Stimulated activated CD8-positive, alpha-beta memory T cell treated with anti-CD3 and anti-CD28 coated beads, Interleukin-4, amount 100 ng/mL, for 1 hour (primary cell): ENCODE measurements around the gene TMEM248.
A peak's percentile ranks its signal among the peaks of the same experiment; 100 is the strongest.
"Not testable (repeated sequence)": the region's sequence is repeated elsewhere in the genome, so short reads cannot be mapped to it uniquely, and the experiment has no call there.

Source experiments
- DNase-seq, 2 donors: peaks; one replicate each; pipeline ENCODE4 v3.0.0-alpha.2; 2020; ENCODE audit warnings: low read depth in 2 of 2, low spot score in 1 of 2

Gene TMEM248

GRCh38 chr7:66908598-66908997, 12.4 kb upstream of the TMEM248 start:
- not testable (repeated sequence) for DNase-seq

- no peak for DNase-seq
These were observed 10.2 kb upstream of the TMEM248 start for GRCh38 chr7:66910789-66911188.

DNA sequence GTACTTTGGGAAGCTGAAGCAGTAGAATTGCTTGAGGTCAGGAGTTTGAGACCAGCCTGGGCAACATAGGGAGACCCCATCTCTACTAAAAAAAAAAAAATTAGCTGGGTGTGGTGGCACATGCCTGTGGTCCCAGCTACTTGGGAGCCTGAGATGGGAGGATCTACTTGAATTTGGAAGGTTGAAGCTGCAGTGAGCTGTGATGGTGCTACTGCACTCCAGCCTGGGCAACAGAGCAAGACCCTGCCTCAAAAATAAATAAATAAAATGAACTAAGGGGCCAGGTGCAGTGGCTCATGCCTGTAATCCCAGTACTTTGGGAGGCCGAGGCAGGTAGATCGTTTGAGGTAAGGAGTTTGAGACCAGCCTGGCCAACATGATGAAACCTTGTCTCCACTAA, 9.8 kb upstream of the TMEM248 start:
- DNase-seq, result not testable (repeated sequence)

DNA sequence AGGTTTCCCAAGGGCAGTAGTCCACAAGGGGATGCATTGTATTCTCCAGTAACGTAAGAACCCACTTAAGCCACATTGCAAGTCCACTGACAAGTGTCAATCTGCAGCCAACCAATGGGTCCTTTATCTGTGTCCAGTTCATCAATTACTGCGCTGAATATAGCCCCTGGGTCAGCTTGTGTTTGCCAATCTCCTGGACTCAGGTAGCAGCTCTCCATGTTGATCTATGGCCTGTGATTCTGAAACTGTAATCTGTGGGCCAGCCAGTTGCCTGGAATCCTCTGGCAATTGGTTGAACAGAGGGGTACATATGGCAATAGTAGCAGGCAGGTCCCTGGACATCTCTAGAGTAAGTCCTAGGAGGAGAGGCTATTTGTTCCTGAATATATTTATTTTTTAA, 8.8 kb upstream of the TMEM248 start:
- DNase-seq, result no peak

DNA sequence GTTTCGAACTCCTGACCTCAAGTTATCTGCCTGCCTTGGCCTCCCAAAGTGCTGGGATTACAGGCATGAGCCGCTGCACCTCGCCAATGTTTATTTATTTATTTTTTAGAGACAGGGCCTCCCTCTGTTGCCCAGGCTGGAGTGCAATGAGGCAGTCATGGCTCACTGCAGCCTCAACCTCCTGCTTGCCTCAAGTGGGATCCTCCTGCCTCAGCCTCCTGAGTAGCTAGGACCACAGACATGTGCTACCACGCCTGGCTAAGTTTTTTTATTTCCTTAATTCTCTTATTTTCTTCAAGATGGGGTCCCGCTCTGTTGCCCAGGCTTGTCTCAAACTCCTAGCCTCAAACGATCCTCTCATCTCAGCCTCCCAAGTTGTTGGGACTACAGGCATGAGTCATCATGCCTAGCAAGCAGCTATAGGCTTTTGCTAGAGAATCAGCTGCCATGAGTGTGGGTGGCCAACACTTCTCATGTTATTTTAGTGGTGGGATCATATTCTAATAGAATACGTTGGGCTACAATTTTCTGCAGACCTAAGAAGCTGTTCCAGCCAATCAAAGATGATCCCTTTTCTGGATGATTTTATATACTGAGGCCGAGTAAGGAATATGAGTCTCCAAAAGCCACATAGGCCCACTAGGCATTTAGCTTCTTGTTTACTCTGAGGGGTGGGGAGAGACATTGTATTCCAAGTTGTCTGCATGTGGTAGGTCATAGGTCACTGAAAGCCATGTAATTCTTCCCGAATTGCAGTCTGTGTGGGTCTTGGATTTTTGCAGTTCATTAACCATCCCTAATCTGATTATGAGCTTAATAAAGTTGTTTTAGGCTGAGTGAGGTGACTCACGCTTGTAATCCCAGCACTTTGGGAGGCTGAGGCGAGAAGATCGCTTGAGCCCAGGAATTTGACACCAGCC, 7.6 kb upstream of the TMEM248 start:
- DNase-seq, result no peak

DNA sequence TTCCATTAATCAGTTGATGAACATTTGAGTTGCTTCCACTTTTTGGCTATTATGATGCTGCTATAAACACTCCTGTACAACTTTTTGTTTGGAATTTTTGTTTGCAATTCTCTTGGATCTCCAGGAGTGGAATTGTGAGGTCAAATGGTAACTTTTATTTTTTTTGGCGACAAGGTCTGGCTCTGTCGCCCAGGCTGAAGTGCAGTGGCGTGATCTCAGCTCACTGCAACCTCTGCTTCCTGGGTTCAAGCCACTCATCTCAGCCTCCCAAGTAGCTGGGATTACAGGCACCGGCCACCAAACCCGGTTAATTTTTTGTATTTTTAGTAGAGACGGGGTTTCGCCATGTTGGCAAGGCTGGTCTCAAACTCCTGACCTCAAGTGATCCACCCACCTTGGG, 3.1 kb upstream of the TMEM248 start:
- DNase-seq, result not testable (repeated sequence)

DNA sequence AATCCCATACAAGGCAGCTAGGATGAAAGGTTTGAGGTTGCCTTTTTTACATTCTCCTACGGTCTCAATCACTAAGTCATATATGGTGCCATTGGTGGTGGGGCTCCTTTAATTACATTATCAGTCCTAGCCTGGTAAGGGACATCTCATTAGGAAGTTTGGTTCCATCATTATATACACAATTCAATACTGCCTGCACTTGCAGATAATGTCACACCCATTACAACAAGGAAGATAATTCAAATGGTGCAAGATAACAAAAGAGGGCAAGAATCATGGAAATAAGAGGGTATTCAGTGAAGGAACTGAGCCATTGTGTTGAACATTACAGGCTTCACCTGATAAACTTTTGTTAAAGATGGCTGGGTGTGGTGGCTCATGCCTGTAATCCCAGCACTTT, 1.7 kb upstream of the TMEM248 start:
- no peak for DNase-seq

- no peak for DNase-seq
These were observed 1.3 kb upstream of the TMEM248 start for GRCh38 chr7:66919704-66920103.

GRCh38 chr7:66920256-66920655, 769 bp upstream of the TMEM248 start:
- no peak for DNase-seq

DNA sequence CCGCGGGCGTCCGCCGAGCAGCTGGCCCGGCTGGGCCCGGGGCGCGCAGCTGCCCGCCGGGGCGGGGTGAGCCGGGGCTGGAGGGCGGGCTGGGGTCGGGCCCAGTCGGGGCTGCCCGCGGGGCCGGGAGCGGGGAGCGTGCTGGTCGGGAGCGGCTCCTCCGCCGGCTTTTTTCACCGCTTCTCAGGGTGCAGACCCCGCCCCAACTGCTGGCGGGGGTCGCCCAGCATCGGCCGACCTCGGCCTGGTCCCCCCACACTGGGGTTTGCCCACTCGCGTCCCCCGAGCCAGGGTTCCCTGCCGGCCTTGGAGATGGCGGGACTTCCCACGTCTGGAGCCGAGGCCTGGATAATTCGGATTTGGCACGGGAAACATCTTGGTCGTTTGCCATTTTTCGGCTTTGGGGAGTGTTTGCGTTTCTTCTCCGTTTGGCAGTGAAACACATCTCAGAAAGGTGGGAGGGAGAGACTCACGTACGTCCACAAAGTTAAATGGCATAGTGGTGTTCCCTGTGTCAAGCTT, 432 bp downstream of the TMEM248 start:
- DNase-seq, result no peak

GRCh38 chr7:66921918-66922486, 977 bp downstream of the TMEM248 start:
- DNase-seq, result peak in 1 of 2 donors; percentile 7

DNA sequence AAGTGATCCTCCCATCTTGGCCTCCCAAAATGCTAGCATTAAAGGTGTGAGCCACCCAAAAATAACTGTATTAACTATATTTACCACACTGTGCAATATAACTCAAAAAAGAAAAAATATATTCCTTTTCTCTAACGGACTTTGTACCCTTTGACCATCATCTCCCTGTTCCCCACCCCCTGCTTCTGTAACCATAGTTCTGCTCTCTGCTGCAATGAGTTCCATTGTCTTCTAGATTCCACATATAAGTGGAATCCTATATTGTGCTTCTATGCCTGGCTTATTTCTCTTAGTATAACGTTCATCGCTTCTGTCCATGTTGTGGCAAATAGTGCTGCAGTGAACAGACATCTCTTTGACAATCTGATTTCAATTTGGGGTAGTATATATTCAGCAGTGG, 4.2 kb downstream of the TMEM248 start:
- DNase-seq, result no peak

DNA sequence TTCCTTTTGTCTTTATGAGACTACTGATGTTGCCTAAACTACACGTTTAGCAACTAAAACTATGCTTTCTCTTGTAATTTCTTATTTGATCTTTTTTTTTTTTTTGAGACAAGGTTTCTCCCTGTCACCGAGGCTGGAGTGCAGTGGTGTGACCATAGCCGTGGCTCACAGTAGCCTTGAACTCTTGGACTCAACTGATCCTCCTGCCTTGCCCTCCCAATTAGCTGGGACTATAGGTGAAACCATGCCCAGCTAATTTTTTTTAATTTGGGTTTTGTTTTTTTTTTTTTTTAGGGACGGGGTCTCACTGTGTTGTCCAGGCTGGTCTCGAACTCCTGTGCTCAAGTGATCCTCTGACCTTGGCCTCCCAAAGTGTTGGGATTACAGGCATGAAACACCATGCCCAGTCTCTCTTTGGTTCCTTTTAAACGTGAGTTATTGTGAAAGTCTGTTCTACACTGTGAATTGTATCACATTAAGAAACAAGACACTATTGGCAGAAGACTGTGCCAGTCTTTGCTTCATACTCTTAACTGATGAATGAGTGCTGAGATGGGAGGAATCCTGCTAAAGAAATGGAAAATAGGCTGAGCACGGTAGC, 6.4 kb downstream of the TMEM248 start:
- no peak for DNase-seq

DNA sequence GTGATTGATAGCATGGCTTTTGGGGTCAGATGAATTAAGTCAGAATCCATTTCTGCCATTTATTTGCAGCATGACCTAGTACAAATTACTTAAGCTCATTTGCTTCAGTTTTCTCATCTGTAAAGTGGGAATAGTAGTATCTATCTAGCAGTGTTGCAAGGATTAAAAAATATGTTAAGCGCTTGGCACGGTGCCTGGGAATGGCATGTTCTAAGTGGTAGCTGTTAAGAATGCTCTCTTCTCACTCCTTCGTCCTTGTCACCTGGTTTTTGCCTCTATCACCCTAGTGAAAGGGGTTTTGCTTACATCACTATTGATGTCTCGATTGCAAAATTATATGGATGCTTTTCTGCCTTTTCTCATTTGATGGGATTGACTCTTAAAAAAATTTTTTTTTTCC, 7.4 kb downstream of the TMEM248 start:
- no peak for DNase-seq

DNA sequence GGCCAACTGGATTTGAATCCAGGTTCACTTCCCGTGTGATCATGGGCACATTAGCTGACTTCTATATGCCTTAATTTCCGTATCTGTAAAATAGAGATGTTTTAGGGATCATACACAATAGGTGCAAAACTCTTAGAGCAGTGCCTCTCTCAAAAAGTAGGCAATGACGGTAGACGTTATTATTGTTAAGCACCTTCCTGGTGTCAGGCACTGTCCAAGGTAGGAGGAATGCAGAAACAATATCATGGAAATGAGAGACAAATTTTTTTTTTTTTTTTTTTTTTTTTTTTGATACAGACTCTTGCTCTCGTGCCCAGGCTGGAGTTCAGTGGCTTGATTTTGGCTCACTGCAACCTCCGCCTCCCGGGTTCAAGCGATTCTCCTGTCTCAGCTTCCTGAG, 8.1 kb downstream of the TMEM248 start:
- DNase-seq, result no peak

DNA sequence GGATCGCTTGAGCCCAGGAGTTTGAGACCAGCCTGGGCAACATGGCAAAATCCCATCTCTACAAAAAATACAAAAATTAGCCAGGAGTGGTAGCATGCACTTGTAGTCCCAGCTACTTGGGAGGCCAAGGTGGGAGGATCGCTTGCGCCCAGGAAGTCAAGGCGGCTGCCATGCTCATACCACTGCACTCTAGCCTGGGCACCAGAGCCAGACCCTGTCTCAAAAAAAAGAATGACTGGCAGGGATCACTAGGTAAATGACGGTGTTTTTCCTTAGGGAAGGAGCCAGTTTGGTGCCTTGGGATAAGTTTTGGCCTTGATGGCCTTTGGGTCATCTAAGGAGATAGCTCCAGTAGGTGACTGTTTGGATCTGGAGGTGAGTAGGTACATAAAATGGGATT, 8.9 kb downstream of the TMEM248 start:
- no peak for DNase-seq

GRCh38 chr7:66930341-66930740, 9.3 kb downstream of the TMEM248 start:
- no peak for DNase-seq

- DNase-seq, result no peak
These were observed 12.4 kb downstream of the TMEM248 start for GRCh38 chr7:66933469-66933868.

- DNase-seq, result no peak
These were observed 16.9 kb downstream of the TMEM248 start for GRCh38 chr7:66937940-66938339.

DNA sequence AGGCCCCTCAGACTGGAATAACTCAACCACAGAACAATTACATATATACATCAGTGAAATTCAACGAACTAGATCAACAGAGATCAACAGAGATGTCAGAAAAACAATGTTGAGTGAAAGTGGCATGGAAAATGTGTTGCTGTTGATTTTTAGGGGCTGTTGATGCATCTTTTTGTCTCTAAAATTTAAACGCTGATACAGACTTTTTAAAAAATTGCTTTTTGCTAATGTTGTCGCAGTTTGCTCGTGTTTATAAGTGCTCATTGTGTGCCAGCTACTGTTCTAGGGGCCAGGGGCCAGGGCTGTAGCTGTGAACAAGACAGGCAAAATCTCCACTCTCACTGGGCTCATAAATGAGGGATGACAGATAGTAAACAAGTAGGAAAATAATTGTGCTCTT, 18.3 kb downstream of the TMEM248 start:
- no peak for DNase-seq

DNA sequence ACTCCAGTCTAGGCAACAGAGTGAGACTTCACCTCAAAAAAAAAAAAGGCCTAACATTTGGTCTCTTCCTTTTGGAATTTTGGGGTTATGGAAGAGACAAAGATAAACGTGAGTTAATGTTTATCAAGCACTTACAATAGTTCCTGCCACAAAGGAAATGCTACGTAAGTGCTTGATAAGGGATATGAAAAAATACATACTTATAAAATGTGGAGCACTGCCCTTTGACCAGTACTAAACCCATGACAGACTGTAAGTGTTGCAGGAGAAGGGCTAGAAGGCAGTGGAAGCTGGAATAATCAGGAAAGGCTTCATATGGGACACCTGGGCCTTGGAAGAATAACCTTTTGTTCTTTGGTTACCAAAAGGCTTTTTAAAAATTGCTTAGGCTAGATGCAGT, 25.5 kb downstream of the TMEM248 start:
- DNase-seq, result no peak

GRCh38 chr7:66948480-66949109, 27.6 kb downstream of the TMEM248 start:
- DNase-seq, result no peak
